ENCODE data around the gene IFITM2.

GRCh38 chr11:358129-358800, 50.6 kb downstream of the IFITM2 start:
- no peak for TF ChIP-seq POLR2A (IDR thresholded peaks at IDR 0.05)
- TF ChIP-seq CTCF (IDR thresholded peaks at IDR 0.05), result no peak
- TF ChIP-seq POLR2AphosphoS5 (IDR thresholded peaks at IDR 0.05; ENCODE audit: insufficient read depth in 1 of 2, low read depth in 1 of 2), result no peak
